Germinal center (tissue), 1 donor: ENCODE measurements around the gene AACS.
"Not testable (repeated sequence)": the region's sequence is repeated elsewhere in the genome, so short reads cannot be mapped to it uniquely, and the experiment has no call there.

Experiments used
- DNase-seq: peaks from one replicate; pipeline ENCODE4 v3.0.0; 2012; ENCODE audit warnings: mixed read lengths, low spot score

Gene AACS

DNA sequence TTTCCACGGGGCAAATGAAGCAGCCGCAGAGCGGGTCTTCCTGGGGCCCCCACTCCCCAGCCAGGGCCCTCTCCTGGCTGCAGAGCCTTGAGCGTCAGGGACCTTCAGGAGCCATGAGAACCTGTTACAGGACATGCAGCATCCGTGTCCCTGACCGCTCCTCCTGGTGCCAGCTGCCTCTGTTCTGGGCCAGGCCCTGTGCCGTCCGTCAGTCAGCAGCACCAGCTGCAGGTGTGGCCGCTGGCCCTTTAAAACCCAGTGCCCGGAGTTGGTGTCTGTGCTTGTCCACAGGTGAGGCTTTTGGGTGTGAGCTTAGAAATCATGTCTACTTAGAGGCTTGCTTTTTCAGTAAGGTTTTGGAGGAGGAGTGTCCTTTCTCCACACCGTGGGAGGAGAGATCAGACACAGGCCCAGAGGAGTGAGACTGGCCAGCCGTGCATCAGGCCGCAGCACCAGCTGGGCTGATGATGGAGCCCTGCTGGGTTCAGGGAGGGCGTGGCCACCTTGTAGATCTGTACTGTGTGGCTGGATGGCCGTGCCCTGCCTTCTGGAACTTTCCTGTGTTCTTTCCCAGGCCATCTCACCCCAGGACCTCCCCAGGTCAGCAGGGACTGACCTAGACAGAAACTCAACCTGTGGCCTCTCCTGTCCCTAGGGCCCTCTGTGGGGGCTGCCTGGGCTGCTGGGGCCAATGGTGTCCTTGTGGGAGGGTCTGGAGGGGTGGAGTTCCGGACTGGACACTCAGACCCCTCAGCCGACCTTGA lies 27.1 kb downstream of the AACS start:
- no peak for DNase-seq

DNA sequence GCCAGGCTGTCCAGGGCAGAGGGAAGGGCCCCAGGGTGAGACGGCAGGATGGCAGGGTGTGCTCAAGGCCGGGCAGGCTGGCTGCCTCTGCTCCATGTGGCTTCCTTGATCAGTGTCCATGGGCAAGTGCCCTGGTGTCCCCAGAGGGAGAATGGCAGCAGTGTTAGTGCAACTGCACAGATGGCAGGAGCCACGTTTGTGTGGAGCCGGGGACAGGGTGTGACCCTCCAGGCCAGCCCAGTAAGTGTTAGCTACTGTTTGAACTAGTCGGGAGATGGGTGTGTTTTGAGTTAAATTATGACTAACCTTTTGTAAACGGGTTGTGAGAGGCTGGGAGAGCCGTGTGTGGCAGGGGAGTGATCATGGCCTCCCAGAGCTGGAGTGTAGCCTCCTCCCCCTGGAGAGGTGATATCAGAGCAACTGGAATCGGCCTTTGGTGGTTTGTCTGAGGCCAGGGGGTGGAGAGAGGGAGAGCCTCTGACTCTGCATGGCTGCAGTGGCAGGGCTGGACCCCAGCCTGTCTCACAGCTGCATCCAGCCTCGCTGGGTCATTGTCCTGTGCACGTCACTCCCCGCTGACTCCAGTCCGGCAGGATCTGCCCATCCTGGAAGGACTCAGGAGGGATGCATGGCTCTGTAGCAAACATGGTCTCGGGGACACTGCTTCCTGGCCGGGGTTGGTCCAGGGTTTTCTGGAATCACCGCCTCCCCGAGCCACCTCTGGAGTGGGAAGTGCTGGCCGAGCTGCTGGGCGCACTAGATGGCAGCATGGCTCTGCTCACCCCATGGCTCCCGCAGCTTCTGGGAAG lies 27.8 kb downstream of the AACS start:
- DNase-seq, result no peak

DNA sequence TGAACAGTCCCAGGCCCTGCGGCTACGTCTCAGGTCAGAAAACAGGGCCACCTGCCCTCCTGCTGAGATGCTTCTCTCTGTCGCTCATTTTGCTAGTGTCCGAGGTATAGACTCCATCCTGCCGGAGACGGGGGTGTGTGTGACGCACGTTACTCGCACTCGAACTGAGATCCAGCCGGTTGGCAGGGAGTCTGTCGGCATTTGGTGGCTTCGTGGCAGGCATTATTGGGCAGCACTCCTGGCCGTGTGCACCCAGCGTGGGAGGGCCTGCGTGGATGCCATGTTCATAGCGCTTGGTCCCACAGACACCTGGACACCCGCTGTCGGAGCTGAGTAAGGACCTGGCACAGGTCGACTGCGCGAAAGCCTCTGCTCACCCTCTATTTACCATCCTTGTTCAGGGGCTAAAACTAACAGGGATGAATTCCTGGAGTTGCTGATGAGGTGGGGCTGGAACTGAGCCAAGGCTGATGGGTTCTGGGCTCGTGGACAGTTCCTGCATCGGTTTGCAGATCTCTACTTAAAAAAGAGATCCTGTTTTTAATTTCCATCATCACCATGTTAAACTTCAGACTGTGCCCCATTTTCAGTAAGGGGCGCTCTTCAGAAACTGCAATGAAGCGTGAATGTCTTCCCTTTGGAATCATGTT lies 28.6 kb downstream of the AACS start:
- DNase-seq, result no peak

DNA sequence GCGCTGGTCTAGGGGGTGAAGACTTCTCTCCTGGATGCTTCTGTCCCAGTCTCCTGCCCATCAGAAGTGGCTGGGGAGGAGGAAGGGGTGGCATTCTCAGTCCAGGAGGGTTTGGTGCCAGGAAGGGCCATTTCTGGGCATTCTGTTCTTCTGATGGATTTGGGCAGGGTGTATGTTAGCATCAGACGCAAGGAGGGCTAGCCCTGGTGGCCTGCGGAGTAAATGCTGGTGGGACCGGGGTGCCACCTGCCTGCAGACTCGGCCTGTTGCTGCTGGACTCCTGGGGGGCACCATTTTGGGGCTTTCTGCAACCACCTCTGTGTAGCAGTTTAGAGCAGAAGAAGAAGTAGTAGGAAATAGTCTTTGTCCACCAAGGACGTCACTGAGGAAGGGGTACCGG lies 31.7 kb downstream of the AACS start:
- no peak for DNase-seq

DNA sequence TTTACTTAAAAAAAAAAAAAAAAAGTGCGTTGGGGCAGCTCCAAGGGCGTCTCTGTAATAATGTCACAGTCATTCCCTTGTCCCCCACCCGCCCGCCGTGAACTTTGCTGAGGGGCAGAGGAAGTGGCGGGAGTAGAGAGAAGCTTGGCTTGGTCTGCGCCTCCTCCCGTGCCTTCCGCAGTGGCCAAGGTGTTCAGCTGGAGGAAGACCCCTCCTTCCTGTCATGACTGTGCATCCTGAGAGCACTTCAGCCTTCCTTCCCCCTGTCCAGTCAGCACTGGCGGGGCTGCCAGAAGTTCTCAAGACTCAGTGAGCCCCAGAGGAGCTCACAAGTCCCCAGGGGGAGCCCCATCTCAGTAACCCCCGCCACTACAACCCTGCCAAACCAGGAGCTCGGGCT lies 32.2 kb downstream of the AACS start:
- no peak for DNase-seq

DNA sequence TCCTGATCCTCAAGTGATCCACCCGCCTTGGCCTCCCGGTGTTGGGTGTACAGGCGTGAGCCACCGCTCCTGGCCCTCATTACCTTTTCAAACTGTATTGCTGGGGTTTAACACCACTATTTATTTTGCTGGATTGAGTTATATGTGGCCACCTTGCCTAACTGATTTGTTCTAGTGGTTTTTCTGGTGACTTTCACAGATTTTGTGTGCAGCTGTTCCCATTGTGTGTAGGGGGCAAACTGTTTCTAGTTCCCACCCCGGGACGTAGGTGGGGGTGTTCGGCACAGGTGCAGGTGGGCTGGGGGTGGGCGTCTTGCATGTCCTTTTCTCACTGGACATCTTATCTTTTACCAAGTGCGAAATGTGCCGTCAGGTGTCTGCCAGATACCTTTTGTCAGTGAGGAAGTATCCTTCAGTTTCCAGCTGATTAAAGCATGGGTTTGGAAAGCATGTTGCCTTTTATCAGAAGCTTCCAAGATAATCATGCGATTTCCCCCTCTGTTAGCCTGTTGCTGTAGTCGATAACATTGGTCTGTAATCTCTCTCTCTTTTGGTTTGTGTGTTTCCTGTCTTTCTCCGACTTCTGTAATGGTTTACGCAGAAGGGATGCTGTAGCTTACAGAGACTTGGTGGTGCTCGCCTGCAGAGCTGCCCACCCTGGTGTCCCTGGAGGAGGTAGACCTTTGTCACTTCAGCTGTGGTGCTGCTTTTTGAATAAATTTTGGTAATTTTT lies 33.6 kb downstream of the AACS start:
- DNase-seq, result no peak

DNA sequence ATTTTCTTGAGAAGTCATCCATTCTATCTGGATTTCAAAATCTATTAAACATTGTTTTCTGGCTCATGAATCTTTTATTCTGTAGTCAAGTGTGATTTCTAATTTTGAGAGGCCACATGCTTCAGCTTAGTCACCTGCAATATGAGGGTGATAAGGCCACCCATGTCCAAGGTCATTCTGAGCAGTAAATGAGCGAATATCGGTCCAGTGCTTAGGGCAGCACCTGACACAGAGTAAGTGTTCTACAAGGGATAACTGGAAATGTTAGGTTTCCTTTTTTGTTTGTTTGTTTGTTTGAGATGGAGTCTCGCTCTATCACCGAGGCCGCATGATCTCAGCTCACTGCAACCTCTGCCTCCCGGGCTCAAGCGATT lies 34.2 kb downstream of the AACS start:
- no peak for DNase-seq

DNA sequence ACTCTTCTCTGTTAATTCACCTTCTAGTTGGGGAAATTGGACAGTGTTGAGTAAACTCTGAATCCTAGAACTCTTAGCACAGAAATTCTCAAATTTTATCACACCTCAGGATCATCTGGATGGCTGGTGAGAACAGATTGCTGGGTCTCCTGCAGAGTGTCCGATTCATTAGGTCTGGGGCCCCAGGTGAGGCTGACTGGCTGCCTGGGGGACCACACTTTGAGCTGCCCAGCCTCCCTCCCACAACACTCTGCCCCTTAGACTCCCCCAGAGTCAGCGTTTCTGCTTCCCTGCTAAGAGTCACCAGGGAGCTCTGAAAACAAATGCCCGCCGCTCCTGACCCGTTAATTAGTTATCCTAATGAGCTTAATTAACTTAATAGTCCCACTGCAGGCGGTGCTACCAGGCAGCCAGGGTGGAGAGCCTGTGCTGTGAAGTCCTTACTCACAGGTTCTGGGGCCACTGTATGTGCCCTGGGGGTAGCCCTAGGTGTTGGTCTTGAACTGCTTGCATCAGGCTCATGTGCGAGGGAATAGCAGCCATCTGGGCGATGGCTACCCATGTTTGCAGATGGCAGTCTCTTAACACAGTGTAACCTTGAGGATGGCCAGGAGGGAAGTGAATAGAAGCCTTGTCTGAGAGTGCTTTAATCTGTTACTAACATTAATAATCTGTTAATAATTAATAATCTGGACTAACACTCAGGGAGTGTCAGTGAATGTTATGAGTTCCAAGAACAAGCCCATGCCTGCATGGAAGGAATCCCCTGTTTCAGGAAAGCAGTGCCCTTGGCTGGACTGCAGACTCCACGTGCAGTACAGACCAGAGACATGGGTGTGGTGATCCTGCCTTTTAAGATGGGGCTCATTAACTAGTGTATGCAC lies 35.6 kb downstream of the AACS start:
- no peak for DNase-seq

DNA sequence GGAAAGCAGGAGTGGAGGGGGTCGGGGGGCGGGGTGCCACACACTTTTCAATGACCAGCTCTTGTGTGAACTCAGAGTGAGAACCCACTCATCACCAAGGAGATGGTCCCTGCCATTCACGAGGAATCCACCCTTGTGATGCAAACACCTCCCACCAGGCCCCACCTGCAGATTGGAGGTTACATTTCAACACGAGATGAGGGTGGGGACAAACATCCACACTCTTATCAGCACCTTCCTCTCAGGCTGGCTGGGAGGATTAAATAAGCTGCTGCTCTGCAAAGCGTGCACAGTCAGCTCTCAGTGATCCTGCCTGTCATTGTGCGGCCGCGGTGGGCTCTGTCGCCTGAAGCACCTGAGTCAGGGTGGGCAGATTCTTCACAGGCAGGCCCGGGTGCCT lies 39.7 kb downstream of the AACS start:
- no peak for DNase-seq

DNA sequence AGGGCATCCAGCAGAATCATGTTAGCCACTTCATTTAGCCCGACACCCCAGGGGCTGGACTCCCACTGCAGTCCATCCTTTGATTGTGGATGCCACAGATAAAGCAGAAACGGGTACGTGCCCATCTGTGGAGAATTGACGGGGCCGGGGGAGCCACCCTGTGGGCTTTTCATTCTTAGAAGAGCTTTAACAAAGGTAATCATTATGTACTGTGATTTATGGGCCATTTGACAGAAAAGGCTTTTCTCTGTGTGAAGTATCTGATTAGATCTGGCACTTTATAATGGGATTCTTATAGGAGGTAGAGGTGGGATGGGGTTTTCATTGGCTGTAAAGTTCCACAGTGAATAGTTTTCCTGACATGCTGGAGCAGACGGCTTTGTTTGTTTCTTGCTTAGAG lies 40.4 kb downstream of the AACS start:
- DNase-seq, result no peak

DNA sequence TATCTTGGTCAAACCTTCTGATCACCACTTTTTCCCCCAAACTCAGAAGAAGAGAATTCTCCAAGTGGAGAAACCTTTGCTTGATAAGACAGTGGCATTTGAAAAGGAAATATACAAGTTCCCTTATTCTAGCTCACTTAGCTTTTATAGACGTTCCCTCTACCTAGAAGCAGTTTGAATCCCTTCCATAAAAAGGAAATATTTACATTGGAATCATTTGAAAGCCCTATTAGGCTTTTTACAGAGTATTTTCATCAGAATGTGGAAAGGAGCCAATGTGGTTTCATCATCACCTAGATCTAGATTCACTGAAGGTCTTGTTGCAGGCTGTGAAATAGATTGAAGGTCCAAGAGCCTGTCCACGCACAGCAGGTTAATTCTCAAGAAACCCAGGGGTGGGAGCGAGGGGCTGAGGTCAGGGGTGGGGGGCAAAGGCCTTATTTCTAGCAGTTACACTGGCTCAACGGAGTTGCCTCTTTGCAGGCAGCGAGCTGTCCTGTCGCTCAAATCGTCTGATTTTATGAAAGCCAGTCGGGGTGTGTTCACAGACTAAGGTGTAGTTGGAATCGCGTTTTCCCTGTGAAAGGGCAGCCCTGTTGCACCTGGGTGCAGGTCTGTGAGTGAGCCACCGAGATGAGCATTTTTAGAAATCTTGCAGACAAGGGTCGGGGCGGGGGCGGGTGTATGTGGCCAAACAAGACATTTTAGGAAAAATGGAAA lies 45.6 kb downstream of the AACS start:
- DNase-seq, result no peak

DNA sequence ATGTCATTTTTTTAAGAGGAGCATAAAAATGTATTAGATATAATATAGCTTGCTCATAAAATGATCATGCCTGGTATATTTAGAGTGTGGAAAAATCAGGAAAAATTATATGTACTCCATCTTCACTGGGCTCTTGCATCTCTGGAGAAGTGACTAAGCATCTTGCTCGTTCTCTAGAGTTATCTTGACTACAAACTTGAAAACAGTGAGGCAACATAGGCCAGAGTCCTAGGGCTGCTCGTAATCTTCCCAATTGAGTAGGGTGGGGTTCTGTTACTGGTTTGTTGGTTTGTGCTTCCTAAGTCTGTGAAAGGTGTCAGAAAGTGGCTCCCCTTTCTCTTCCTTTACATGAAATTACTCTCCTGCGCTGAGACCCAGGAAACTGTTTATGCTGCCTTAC lies 46.2 kb downstream of the AACS start:
- DNase-seq, result no peak

DNA sequence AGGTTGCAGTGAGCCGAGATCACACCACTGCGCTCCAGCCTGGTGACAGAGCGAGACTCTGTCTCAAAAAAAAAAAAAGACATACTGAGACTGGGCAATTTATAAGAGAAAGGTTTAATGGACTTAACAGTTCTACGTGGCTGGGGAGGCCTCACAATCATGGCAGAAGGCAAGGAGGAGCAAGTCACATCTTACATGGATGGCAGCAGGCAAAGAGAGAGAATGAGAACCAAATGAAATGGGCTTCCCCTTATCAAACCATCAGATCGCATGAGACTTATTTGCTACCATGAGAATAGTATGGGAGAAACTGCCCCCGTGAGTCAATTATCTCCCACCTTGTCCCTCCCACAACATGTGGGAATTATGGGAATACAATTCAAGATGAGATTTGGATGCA lies 47.4 kb downstream of the AACS start:
- not testable (repeated sequence) for DNase-seq

DNA sequence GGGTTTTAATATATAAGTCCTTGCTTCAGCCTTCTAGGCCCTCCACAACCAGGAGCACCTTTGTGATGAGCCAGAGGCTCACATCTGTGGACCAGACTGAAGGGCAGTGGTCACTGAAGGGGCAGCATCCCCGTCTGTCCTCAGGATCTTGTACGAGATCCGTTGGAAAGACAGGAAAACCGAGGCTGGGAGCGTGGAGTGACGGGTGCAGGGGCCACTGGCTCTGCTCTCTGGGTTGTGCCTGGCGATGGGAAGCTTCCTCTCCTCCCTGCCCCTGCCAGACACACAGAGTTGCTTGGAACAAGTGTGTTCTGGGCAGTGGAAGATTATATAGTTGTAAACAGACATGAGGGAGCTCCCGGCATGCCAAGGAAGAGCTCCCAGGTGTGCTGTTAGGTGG lies 48.0 kb downstream of the AACS start:
- DNase-seq, result no peak

DNA sequence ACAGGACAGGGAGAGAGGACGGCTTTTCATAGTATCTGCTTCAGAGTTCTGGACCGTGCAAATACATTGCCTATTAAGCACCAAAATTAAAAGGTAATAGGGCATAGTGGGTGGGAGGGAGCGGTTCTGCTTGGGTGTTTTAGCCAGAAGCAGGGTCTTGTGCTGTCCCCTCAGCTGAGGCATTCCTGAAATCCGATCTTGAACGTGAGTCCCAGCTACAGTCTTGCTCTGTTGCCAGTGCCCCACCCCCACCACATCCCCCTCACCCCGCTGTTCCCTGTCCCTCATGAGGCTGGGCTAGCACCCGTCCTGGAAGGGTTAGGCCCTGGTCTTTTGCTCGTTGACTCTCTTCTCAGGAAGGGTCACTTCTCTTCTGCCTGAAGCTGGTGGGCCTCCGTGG lies 48.6 kb downstream of the AACS start:
- DNase-seq, result no peak

DNA sequence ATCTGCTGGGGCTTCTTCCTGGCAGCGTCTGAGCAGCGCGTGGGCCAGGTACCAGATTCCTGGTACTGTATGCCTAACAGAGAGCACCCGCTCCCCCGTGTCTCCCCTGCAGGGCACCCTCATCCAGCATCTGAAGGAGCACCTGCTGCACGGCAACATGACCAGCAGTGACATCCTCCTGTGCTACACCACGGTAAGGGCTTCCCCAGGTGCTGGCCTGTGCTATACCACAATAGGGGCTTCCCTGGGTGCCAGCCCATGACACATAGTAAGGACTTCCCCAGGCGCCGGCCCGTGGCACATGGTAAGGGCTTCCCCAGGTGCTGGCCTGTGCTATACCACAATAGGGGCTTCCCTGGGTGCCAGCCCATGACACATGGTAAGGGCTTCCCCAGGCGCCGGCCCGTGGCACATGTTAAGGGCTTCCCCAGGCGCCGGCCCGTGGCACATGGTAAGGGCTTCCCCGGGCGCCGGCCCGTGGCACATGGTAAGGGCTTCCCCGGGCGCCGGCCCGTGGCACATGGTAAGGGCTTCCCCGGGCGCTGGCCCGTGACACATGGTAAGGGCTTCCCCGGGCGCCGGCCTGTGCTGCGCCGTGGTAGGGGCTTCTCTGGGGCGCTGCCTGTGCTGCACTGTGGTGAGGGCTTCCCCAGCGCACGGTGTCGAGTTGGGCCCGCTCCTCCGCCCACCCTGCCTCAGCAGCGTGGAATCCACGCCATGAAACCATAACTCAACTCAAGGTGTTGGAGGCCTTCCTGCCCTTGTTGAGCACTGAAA lies 49.3 kb downstream of the AACS start:
- DNase-seq, result no peak

DNA sequence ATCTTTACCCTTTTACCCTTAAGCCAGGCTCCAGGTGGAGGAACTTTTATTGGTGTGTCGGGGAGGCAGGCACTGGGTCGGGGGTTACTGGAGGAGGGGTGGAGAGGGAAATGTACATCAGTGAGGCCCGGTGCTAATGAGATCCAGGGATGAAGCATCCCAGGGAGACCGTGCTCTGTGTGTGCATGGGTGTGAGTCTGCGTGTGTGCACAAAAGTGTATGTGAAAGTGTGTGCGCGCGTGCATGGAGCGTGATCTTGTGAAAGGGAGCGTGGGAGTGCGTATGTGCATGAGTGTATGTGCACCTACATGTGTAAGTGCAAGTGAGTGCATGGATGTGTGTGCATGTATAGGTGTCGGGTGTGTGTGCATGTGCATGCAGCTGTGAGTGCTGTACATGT lies 55.3 kb downstream of the AACS start:
- DNase-seq, result no peak

DNA sequence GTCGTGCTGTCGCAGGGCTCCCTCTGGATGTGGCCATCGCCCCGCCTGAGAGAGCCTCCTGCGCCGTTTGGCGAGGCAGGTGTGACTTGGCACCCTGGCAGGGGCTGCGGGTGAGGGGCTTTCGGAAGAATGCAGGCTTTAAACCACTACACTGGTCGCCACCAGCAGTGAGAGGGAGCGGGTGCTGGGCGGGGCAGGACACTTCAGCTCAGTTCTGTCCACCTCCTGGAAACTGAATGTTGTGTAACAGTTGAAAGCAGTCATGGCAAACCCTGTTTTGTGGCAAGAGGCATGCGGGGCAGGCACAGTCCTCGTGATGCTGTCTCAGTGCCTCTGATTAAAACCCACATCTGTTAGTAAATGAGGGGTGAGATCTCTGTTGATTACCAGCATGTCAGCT lies 55.9 kb downstream of the AACS start:
- no peak for DNase-seq

DNA sequence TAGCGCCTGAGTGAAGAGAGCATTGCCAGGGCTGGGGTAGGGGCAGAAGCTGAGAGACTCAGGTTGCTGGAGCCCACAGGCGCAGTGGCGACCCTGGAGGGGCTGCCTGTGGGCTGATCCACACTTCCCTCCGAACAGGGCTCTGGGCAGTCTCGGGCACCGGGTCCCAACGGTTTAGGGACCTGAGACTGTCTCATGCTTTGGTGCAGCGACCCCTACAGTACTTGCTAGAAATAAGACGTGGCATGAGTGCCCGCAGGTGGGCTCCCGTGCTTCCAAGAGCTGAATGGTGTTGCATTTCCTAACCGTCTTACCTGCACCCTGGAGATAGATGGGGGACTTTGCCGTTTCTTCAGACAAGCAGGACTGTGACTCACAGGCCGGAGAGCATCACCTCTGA lies 57.4 kb downstream of the AACS start:
- no peak for DNase-seq

DNA sequence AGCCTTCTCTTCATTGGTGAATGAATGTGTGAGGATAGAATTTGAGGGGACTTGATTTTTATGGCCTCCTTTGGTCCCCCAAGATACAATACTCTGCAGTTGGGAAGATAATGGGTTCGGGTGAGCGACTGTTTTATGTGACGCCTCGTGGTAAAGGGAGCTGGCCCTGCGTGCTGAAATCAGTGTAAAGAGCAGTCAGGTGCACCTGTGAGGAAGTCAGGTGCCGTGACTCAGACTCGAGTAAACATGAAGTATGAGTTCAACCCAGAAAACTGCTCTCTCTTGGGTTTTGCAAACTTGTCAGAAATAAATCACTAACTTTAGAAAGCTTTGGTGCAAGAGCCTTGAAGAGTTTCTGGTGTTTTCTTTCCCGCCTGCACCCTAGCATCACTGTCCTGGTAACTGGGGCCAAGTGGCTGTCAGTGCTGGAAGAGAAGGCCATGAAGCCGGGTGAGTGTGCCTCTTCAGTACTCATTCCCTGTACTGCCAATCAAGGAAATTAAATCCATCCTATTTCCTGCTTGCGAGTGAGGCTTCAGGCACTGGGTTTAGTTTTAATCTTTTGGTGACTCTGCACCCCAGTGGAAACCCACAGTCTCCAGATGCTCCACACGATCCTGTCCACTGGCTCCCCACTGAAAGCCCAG lies 59.2 kb downstream of the AACS start:
- DNase-seq, result no peak
